ENCODE measurements around the gene BARX1.
"Not testable (repeated sequence)": the region's sequence is repeated elsewhere in the genome, so short reads cannot be mapped to it uniquely, and the experiment has no call there.

The BARX1 gene

GRCh38 chr9:93941493-93941892 lies 13.7 kb downstream of the BARX1 start:
- H3K4me2 ChIP-seq (ENCODE audit: low read length): no peak overlapping the region
- H3K9ac ChIP-seq (ENCODE audit: low read length): no peak overlapping the region
- H3K9me3 ChIP-seq (ENCODE audit: insufficient read depth, low read length): no peaks in the 10 kb centered on the region
- H3K27ac ChIP-seq (ENCODE audit: low read length): no peak overlapping the region
- H3K36me3 ChIP-seq (replicated peaks; ENCODE audit: low read depth, low read length): no peaks in the 10 kb centered on the region
- H3K27me3 ChIP-seq (ENCODE audit: low read depth, low read length): peaks cover 20% of the 10 kb centered on the region
- TF ChIP-seq EZH2phosphoT487 (IDR thresholded peaks at IDR 0.05; ENCODE audit: low read depth) (no peak), CTCF (IDR thresholded peaks at IDR 0.05; ENCODE audit: low read depth, low read length) (no peak)
- no peak overlapping the region for H3K4me3 ChIP-seq (ENCODE audit: low read length)
- no peaks in the 10 kb centered on the region for H4K20me1 ChIP-seq (ENCODE audit: insufficient read depth, low read length)
- no peak overlapping the region for H2AFZ ChIP-seq (ENCODE audit: low read depth, low read length)
- H3K79me2 ChIP-seq (ENCODE audit: low read length): no peaks in the 10 kb centered on the region
- no peaks in the 10 kb centered on the region for H3K4me1 ChIP-seq (ENCODE audit: low read length)

- no peak for TF ChIP-seq EZH2phosphoT487 (IDR thresholded peaks at IDR 0.05; ENCODE audit: low read depth)
- no peak for TF ChIP-seq CTCF (IDR thresholded peaks at IDR 0.05; ENCODE audit: low read depth, low read length)
- Histone ChIP-seq H3K4me2 (ENCODE audit: low read length) (no peak overlapping the region), H3K9me3 (ENCODE audit: insufficient read depth, low read length) (no peaks in the 10 kb centered on the region), H3K4me3 (ENCODE audit: low read length) (no peak overlapping the region), H3K27ac (ENCODE audit: low read length) (no peak overlapping the region), H4K20me1 (ENCODE audit: insufficient read depth, low read length) (no peaks in the 10 kb centered on the region), H3K4me1 (ENCODE audit: low read length) (no peaks in the 10 kb centered on the region), H3K9ac (ENCODE audit: low read length) (no peak overlapping the region), H3K27me3 (ENCODE audit: low read depth, low read length) (peaks cover 20% of the 10 kb centered on the region), H3K79me2 (ENCODE audit: low read length) (no peaks in the 10 kb centered on the region), H3K36me3 (replicated peaks; ENCODE audit: low read depth, low read length) (no peaks in the 10 kb centered on the region), H2AFZ (ENCODE audit: low read depth, low read length) (no peak overlapping the region)
These were observed 14.2 kb downstream of the BARX1 start for GRCh38 chr9:93940951-93941350.

GRCh38 chr9:93939589-93939988 lies 15.6 kb downstream of the BARX1 start:
- H2AFZ ChIP-seq (ENCODE audit: low read depth, low read length); H3K9ac ChIP-seq (ENCODE audit: low read length); H3K36me3 ChIP-seq (replicated peaks; ENCODE audit: low read depth, low read length); H3K4me3 ChIP-seq (ENCODE audit: low read length); H3K4me1 ChIP-seq (ENCODE audit: low read length); H4K20me1 ChIP-seq (ENCODE audit: insufficient read depth, low read length); H3K9me3 ChIP-seq (ENCODE audit: insufficient read depth, low read length); H3K4me2 ChIP-seq (ENCODE audit: low read length); H3K79me2 ChIP-seq (ENCODE audit: low read length); H3K27ac ChIP-seq (ENCODE audit: low read length): not testable (repeated sequence)
- peaks cover 20% of the 10 kb centered on the region for H3K27me3 ChIP-seq (ENCODE audit: low read depth, low read length)

GRCh38 chr9:93937193-93937592 lies 18.0 kb downstream of the BARX1 start:
- Histone ChIP-seq H3K9me3 (ENCODE audit: insufficient read depth, low read length) (no peaks in the 10 kb centered on the region), H3K27ac (ENCODE audit: low read length) (no peak overlapping the region), H3K36me3 (replicated peaks; ENCODE audit: low read depth, low read length) (no peaks in the 10 kb centered on the region), H2AFZ (ENCODE audit: low read depth, low read length) (no peak overlapping the region), H3K9ac (ENCODE audit: low read length) (no peak overlapping the region), H3K4me1 (ENCODE audit: low read length) (no peaks in the 10 kb centered on the region), H3K27me3 (ENCODE audit: low read depth, low read length) (peaks cover 14% of the 10 kb centered on the region; the same call in 1 of the 2 replicates), H3K4me2 (ENCODE audit: low read length) (no peak overlapping the region), H4K20me1 (ENCODE audit: insufficient read depth, low read length) (no peaks in the 10 kb centered on the region), H3K4me3 (ENCODE audit: low read length) (no peak overlapping the region), H3K79me2 (ENCODE audit: low read length) (no peaks in the 10 kb centered on the region)
- no peak for TF ChIP-seq CTCF (IDR thresholded peaks at IDR 0.05; ENCODE audit: low read depth, low read length)
- TF ChIP-seq EZH2phosphoT487 (IDR thresholded peaks at IDR 0.05; ENCODE audit: low read depth): no peak

GRCh38 chr9:93931905-93932304 lies 23.2 kb downstream of the BARX1 start:
- Histone ChIP-seq H3K27ac (ENCODE audit: low read length) (no peak overlapping the region), H3K36me3 (replicated peaks; ENCODE audit: low read depth, low read length) (no peaks in the 10 kb centered on the region), H3K27me3 (ENCODE audit: low read depth, low read length) (peaks cover 17% of the 10 kb centered on the region; the same call in 1 of the 2 replicates), H4K20me1 (ENCODE audit: insufficient read depth, low read length) (no peaks in the 10 kb centered on the region), H3K9me3 (ENCODE audit: insufficient read depth, low read length) (no peaks in the 10 kb centered on the region), H3K4me2 (ENCODE audit: low read length) (no peak overlapping the region), H3K4me3 (ENCODE audit: low read length) (no peak overlapping the region), H3K79me2 (ENCODE audit: low read length) (no peaks in the 10 kb centered on the region), H2AFZ (ENCODE audit: low read depth, low read length) (no peak overlapping the region), H3K9ac (ENCODE audit: low read length) (no peak overlapping the region), H3K4me1 (ENCODE audit: low read length) (no peaks in the 10 kb centered on the region)
- no peak for TF ChIP-seq EZH2phosphoT487 (IDR thresholded peaks at IDR 0.05; ENCODE audit: low read depth)

Data from OCI-LY3 (cell line).